Activated T-helper 2 cell treated with anti-CD3 and anti-CD28 coated beads, Interferon-gamma antibody, Interleukin-2, Interleukin-4, amounts not matched to agents 10 μg/mL and 5 μg/mL and 100 μg/mL, durations not matched to agents 14 hours and 24 hours and 36 hours (primary cell): ENCODE results near the gene NAA50. TPM values are rescaled to one million over a fixed set of nuclear protein-coding genes. Genes with fewer than 3 reads are reported as not detected.

Source experiments
- DNase-seq: peaks from one replicate; pipeline ENCODE4 v3.0.0; 2021; ENCODE audit warnings: low spot score
- H3K27ac Mint-ChIP-seq: one replicate; pipeline ENCODE4 v1.8.0; 2021; ENCODE audit warnings: mixed read lengths
- H3K27me3 Mint-ChIP-seq: one replicate; pipeline ENCODE4 v1.8.0; 2021; ENCODE audit warnings: low read depth, mixed read lengths
- H3K36me3 Mint-ChIP-seq: one replicate; pipeline ENCODE4 v1.8.0; 2021; ENCODE audit warnings: low read depth, mixed read lengths
- H3K4me1 Mint-ChIP-seq: one replicate; pipeline ENCODE4 v1.8.0; 2021; ENCODE audit warnings: low read depth, mixed read lengths
- H3K4me3 Mint-ChIP-seq: one replicate; pipeline ENCODE4 v1.8.0; 2021; ENCODE audit warnings: low read depth, mild to moderate bottlenecking, moderate library complexity, mixed read lengths
- H3K9me3 Mint-ChIP-seq: one replicate; pipeline ENCODE4 v1.8.0; 2021; ENCODE audit warnings: mixed read lengths
- intact Hi-C: fragments of 100-400 bp; cut with micrococcal nuclease; formaldehyde crosslinking; loops from one replicate; pipeline ENCODE4 v1.15.1; 2023
- total RNA-seq: library from RNA; stranded (reverse); gene quantifications from 2 replicates; pipeline ENCODE4 v1.2.3, GENCODE V29; 2022

The NAA50 gene
- total RNA-seq, 1 donor from 2014 or later = 134 TPM

DNA sequence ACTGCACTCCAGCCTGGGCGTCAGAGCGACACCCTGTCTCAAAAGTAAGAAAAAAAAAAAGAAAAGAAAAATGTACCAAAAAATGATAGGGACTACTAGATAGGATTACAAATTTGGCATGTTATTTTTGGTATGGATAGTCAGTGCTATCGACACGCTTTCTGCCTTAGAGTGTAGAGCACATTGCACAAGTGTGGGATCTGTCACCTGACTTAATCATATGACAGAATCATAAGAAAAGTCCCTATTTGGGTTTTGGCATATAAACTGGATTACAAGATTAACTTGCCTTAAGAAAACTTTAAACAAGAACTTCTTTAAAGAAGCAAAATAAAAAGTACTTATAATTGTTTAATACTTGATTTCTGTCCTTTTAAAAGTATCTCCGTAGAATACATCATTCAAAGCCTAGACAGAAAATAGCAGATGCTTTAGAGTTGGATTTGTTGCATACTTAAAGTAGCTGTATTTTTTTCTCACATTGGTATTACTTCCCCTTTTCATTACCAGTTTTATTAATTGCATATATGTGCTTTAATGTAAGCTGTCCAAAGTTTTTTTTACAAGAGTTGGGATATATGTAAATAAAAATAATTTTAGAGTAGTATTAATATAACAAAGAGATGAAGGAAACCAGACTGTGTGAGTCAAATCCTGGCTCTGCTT, 8.6 kb upstream of the NAA50 start:
- Mint-ChIP-seq H3K4me1 (peaks cover 11% of the 10 kb centered on the region), H3K27me3 (peaks cover 3% of the 10 kb centered on the region), H3K36me3 (peaks cover 14% of the 10 kb centered on the region), H3K27ac (no peak overlapping the region), H3K9me3 (peaks cover 11% of the 10 kb centered on the region), H3K4me3 (no peak overlapping the region)
- intact Hi-C loops = no loop called here
- DNase-seq = no peak

- Mint-ChIP-seq H3K27ac (no peak overlapping the region), H3K4me1 (peaks cover 19% of the 10 kb centered on the region), H3K4me3 (no peak overlapping the region), H3K27me3 (peaks cover 3% of the 10 kb centered on the region), H3K9me3 (peaks cover 5% of the 10 kb centered on the region), H3K36me3 (peaks cover 11% of the 10 kb centered on the region)
- DNase-seq = no peak
- intact Hi-C loops = no loop called here
Observed at GRCh38 chr3:113753376-113753985, 7.4 kb upstream of the NAA50 start.

DNA sequence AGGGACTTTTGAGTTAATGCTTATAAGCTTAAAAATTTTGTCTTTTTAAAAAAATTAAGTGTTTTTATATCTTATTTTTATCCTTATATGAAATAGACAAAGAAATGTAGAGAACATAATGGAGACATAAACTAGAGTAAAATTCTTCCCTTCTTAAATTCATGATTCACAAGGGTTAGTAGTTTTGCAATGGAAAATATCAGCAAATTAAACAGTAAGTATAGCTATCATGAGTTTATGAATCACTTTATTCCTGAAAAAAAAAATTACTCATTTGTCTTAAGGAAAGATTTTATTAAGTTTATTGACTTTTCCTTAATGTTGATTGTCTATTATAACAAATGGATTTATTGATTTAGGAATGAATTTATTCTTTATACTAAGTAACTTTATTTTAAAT, 5.1 kb upstream of the NAA50 start:
- H3K9me3 Mint-ChIP-seq = no peaks in the 10 kb centered on the region
- no peak overlapping the region for H3K27ac Mint-ChIP-seq
- H3K4me3 Mint-ChIP-seq = no peak overlapping the region
- H3K4me1 Mint-ChIP-seq = peaks cover 27% of the 10 kb centered on the region
- peaks cover 2% of the 10 kb centered on the region for H3K36me3 Mint-ChIP-seq
- peaks cover 3% of the 10 kb centered on the region for H3K27me3 Mint-ChIP-seq
- DNase-seq = no peak
- intact Hi-C loops = no loop called here

DNA sequence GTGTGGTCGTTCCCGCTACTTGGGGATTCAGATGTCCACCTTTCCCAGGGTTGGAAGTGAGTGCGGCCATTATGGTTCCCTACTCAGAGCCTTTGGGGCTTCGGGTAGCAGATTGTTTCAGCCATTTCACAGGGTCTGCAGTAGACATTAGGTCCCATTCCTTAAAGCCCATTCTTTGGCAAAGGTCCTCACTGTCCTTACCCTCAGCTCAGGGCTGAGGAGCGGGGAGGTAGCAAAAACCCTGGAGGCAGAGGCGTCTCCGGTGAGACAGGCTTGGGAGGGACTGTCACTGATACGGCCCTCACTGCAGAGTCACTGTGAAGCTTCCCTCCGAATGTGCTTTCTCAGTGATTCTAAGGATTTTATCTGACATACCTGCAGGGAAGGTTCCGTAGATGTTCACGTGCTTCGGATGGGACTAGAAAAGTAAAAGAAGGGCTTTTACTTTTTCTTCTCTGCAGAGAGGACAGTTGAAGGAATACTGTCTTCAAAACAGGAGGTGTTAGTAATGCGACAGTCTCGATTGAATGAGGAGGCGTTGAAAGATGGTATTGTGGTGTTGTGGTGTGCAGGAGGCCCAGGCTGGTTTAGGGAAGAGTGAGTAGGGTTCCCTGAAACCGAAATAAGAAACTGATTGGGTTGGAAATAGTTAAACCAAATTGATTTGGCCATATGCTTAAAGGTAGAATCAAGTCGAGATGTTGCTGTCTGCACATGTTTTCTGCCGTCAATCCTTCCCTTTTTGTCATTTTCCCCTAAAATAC, 1.4 kb upstream of the NAA50 start:
- Mint-ChIP-seq H3K4me3 (peak overlapping the region; percentile 96), H3K4me1 (peaks cover 50% of the 10 kb centered on the region), H3K9me3 (no peaks in the 10 kb centered on the region), H3K36me3 (peaks cover 17% of the 10 kb centered on the region), H3K27me3 (peaks cover 3% of the 10 kb centered on the region), H3K27ac (peak overlapping the region; percentile 100)
- no peak for DNase-seq
- intact Hi-C loops = loop anchor here (1.0 to 5.0 kb wide), 3 partner anchors 466 to 1400 kb away; partner anchors contain the start of gene ZBTB20

DNA sequence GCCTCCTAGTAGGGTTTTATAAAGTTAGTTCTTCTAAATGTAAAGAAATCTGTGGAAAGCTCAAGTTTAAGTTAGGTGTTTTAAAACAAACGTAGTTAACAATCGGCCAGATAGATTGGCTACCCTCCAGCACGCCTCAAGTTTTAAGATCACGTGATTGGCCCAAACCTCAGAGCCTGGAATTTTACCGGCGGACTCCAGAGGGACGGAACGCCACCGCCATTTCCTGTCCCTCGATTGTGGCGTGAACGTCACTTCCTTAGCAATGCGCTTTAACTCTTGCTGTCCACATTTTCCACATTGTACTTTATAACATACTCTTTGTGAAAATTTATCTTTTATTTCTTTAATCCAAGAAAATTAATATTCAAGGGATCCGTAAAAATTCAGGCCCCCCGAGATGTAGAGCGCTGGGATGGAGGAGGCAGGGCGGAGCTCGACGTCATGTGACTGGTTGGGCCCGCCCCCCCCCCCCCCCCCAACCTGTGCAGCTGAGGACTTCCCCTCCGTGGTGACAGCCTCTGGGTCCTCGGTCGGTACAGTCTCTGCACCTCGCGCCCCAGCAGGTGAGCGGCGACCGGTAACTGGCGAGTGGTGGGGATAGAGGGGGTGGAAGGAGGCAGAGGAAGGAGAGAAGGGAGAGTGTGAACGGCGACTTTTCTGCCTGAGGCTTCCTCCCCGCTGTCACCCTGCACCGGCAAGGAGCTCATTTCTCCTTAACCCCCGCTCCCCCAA, 666 bp upstream of the NAA50 start, which contains the start of gene ATP6V1A:
TSS of gene ATP6V1A (plus strand) at position 488 of the 735 bp plus-strand sequence. CDS start 31,719 bp downstream, outside the sequence.
- peaks cover 17% of the 10 kb centered on the region for H3K36me3 Mint-ChIP-seq
- intact Hi-C loops = loop anchor here (1.0 to 5.0 kb wide), 7 partner anchors 214 to 1401 kb away; partner anchors contain the start of genes CCDC191, QTRT2, SIDT1 and SPICE1
- no peaks in the 10 kb centered on the region for H3K9me3 Mint-ChIP-seq
- H3K27ac Mint-ChIP-seq = peak within 1 kb of the TSS; percentile 100
- H3K4me1 Mint-ChIP-seq = peaks cover 54% of the 10 kb centered on the region
- peaks cover 3% of the 10 kb centered on the region for H3K27me3 Mint-ChIP-seq
- peak; percentile 79 for DNase-seq
- H3K4me3 Mint-ChIP-seq = peak within 1 kb of the TSS; percentile 96

- Mint-ChIP-seq H3K4me1 (peaks cover 64% of the 10 kb centered on the region), H3K36me3 (peaks cover 21% of the 10 kb centered on the region), H3K9me3 (no peaks in the 10 kb centered on the region), H3K4me3 (peak overlapping the region; percentile 96), H3K27me3 (peaks cover 3% of the 10 kb centered on the region), H3K27ac (peak overlapping the region; percentile 100)
- DNase-seq = peak; percentile 73
- intact Hi-C loops = loop anchor here (1.0 to 5.0 kb wide), 3 partner anchors 9 to 1402 kb away; partner anchors contain the start of genes USF3 and ZBTB20
Observed at GRCh38 chr3:113744941-113745755, 901 bp downstream of the NAA50 start.

- Mint-ChIP-seq H3K27me3 (no peaks in the 10 kb centered on the region), H3K9me3 (no peaks in the 10 kb centered on the region), H3K4me1 (peaks cover 60% of the 10 kb centered on the region), H3K4me3 (peak overlapping the region; percentile 96), H3K27ac (no peak overlapping the region), H3K36me3 (peaks cover 21% of the 10 kb centered on the region)
- DNase-seq = no peak
- intact Hi-C loops = loop anchor here (2.0 kb wide), 1 partner anchor 204 kb away; no protein-coding TSS in a partner anchor
Observed at GRCh38 chr3:113743006-113743630, 2.9 kb downstream of the NAA50 start.

DNA sequence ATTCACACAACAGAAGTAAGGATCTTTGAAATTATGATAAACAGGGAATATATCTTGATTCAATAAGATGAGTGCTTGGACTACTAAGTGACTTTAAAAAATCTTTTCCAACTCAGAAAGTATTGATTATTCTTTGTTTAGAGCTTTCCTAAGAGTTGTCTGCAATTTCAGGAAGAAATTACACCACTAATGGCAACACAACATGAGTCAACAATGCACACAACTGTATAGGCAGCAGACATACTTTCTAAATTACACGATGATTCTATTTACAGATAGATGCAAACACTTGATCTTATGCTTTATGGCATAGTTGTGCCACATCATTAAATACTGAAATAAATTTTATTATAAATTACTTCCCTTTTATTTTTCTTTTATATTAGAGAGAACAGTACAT, 4.4 kb downstream of the NAA50 start:
- peaks cover 65% of the 10 kb centered on the region for H3K4me1 Mint-ChIP-seq
- no peak overlapping the region for H3K27ac Mint-ChIP-seq
- DNase-seq = no peak
- peaks cover 21% of the 10 kb centered on the region for H3K36me3 Mint-ChIP-seq
- H3K27me3 Mint-ChIP-seq = no peaks in the 10 kb centered on the region
- intact Hi-C loops = loop anchor here (2.0 kb wide), 1 partner anchor 205 kb away; no protein-coding TSS in a partner anchor
- no peaks in the 10 kb centered on the region for H3K9me3 Mint-ChIP-seq
- no peak overlapping the region for H3K4me3 Mint-ChIP-seq

- Mint-ChIP-seq H3K4me1 (peaks cover 67% of the 10 kb centered on the region), H3K9me3 (no peaks in the 10 kb centered on the region), H3K36me3 (peaks cover 21% of the 10 kb centered on the region), H3K4me3 (no peak overlapping the region), H3K27me3 (no peaks in the 10 kb centered on the region), H3K27ac (no peak overlapping the region)
- intact Hi-C loops = no loop called here
- DNase-seq = no peak
Observed at GRCh38 chr3:113741086-113741485, 5.0 kb downstream of the NAA50 start.

GRCh38 chr3:113736548-113737089, 9.4 kb downstream of the NAA50 start:
- intact Hi-C loops = loop anchor here (1.0 to 10.0 kb wide), 4 partner anchors 9 to 418 kb away; partner anchors contain the start of gene GRAMD1C
- Mint-ChIP-seq H3K36me3 (peaks cover 15% of the 10 kb centered on the region), H3K27me3 (no peaks in the 10 kb centered on the region), H3K4me3 (no peak overlapping the region), H3K4me1 (peaks cover 47% of the 10 kb centered on the region), H3K9me3 (no peaks in the 10 kb centered on the region), H3K27ac (no peak overlapping the region)
- DNase-seq = no peak

DNA sequence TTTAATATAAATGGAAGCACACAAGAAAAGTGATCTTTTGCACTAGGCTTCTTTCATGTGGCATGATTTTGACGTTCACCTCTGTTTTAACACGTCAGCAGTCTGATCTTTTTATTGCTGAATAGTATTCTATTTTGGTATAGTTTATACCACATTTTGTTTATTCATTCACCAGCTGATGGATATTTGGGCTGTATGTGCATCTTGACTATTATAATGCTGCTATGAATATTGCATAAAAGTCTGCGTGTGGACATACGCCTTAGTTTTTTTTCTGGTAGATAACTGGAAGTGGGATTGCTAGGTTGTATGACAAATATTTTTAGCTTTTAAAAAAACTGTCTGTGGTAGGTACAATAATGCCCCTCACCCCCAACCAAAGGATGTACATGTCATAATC, 14.4 kb downstream of the NAA50 start:
- no peaks in the 10 kb centered on the region for H3K27me3 Mint-ChIP-seq
- H3K4me1 Mint-ChIP-seq = peaks cover 13% of the 10 kb centered on the region
- no peaks in the 10 kb centered on the region for H3K9me3 Mint-ChIP-seq
- intact Hi-C loops = loop anchor here (10.0 kb wide), 1 partner anchor 423 kb away; no protein-coding TSS in a partner anchor
- no peak overlapping the region for H3K4me3 Mint-ChIP-seq
- H3K27ac Mint-ChIP-seq = no peak overlapping the region
- peaks cover 15% of the 10 kb centered on the region for H3K36me3 Mint-ChIP-seq
- no peak for DNase-seq
